ENCODE results near the gene RPS19BP1. TPM values are rescaled to one million over a fixed set of nuclear protein-coding genes. Genes with fewer than 3 reads are reported as not detected.

RPS19BP1 gene
- total RNA-seq, 1 donor from 2014 or later, result 58.7 TPM

DNA sequence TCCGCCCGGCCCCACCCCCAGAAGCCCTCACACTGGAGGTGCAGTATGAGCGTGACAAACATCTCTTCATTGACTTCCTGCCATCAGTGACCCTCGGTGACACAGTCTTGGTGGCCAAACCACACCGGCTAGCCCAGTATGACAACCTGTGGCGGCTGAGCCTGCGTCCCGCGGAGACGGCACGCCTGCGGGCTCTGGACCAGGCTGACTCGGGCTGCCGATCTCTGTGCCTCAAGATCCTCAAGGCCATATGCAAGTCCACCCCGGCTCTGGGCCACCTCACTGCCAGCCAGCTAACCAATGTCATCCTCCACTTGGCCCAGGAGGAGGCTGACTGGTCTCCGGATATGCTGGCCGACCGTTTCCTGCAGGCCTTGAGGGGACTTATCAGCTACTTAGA, 18.8 kb downstream of the RPS19BP1 start:
- H3K36me3 ChIP-seq (ENCODE audit: insufficient read depth, low read length), result peaks cover 23% of the 10 kb centered on the region

GRCh38 chr22:39512026-39512425, 20.5 kb downstream of the RPS19BP1 start:
- no peak for FAIRE-seq
- Histone ChIP-seq H3K27ac (ENCODE audit: low read depth, low read length) (no peak overlapping the region), H3K4me2 (ENCODE audit: low read length) (no peak overlapping the region), H3K4me1 (ENCODE audit: insufficient read depth, low read length) (peaks cover 9% of the 10 kb centered on the region), H3K4me3 (ENCODE audit: insufficient read depth, low read depth, low read length) (no peak overlapping the region), H3K36me3 (ENCODE audit: insufficient read depth, low read length) (peaks cover 29% of the 10 kb centered on the region), H4K20me1 (ENCODE audit: insufficient read depth, low read length) (peaks cover 61% of the 10 kb centered on the region), H3K9me3 (ENCODE audit: insufficient read depth, low read depth, low read length) (no peaks in the 10 kb centered on the region), H3K9ac (ENCODE audit: low read length) (no peak overlapping the region), H2AFZ (ENCODE audit: low read depth, low read length) (no peak overlapping the region), H3K79me2 (ENCODE audit: insufficient read depth, low read length) (peaks cover 64% of the 10 kb centered on the region), H3K27me3 (ENCODE audit: insufficient read depth, low read length) (no peaks in the 10 kb centered on the region)
- no peaks in the 10 kb centered on the region for H3K9me3 Mint-ChIP-seq (ENCODE audit: unreplicated experiment)
- H3K4me1 Mint-ChIP-seq (ENCODE audit: low read depth, unreplicated experiment), result no peaks in the 10 kb centered on the region
- no peak overlapping the region for H3K4me3 Mint-ChIP-seq (ENCODE audit: unreplicated experiment)
- H3K27me3 Mint-ChIP-seq (ENCODE audit: low read depth, unreplicated experiment), result no peaks in the 10 kb centered on the region
- DNase-seq (ENCODE audit: low read depth), result no peak
- peaks cover 19% of the 10 kb centered on the region for H3K36me3 Mint-ChIP-seq (ENCODE audit: low read depth, unreplicated experiment)
- no peak overlapping the region for H3K27ac Mint-ChIP-seq (ENCODE audit: unreplicated experiment)
- TF ChIP-seq EZH2 (IDR thresholded peaks at IDR 0.05; ENCODE audit: insufficient read depth, low read length) (no peak), CTCF (IDR thresholded peaks at IDR 0.05; ENCODE audit: insufficient read depth, low read depth, low read length) (no peak)

More for the DNA sequence above, 18.8 kb downstream of the RPS19BP1 start:
- peaks cover 69% of the 10 kb centered on the region for H3K79me2 ChIP-seq (ENCODE audit: insufficient read depth, low read length)
- Mint-ChIP-seq H3K4me3 (ENCODE audit: unreplicated experiment) (no peak overlapping the region), H3K27ac (ENCODE audit: unreplicated experiment) (no peak overlapping the region), H3K27me3 (ENCODE audit: low read depth, unreplicated experiment) (no peaks in the 10 kb centered on the region), H3K4me1 (ENCODE audit: low read depth, unreplicated experiment) (peaks cover 3% of the 10 kb centered on the region), H3K36me3 (ENCODE audit: low read depth, unreplicated experiment) (peaks cover 19% of the 10 kb centered on the region), H3K9me3 (ENCODE audit: unreplicated experiment) (no peaks in the 10 kb centered on the region)
- H3K4me3 ChIP-seq (ENCODE audit: insufficient read depth, low read depth, low read length), result no peak overlapping the region
- no peak overlapping the region for H3K27ac ChIP-seq (ENCODE audit: low read depth, low read length)
- H2AFZ ChIP-seq (ENCODE audit: low read depth, low read length), result no peak overlapping the region
- FAIRE-seq (no peak), DNase-seq (ENCODE audit: low read depth) (no peak)
- no peaks in the 10 kb centered on the region for H3K27me3 ChIP-seq (ENCODE audit: insufficient read depth, low read length)
- H3K9me3 ChIP-seq (ENCODE audit: insufficient read depth, low read depth, low read length), result no peaks in the 10 kb centered on the region
- H3K4me2 ChIP-seq (ENCODE audit: low read length), result no peak overlapping the region
- TF ChIP-seq EZH2 (IDR thresholded peaks at IDR 0.05; ENCODE audit: insufficient read depth, low read length), result no peak
- no peak for TF ChIP-seq CTCF (IDR thresholded peaks at IDR 0.05; ENCODE audit: insufficient read depth, low read depth, low read length)
- peaks cover 12% of the 10 kb centered on the region for H3K4me1 ChIP-seq (ENCODE audit: insufficient read depth, low read length)
- peaks cover 50% of the 10 kb centered on the region for H4K20me1 ChIP-seq (ENCODE audit: insufficient read depth, low read length)
- no peak overlapping the region for H3K9ac ChIP-seq (ENCODE audit: low read length)

DNA sequence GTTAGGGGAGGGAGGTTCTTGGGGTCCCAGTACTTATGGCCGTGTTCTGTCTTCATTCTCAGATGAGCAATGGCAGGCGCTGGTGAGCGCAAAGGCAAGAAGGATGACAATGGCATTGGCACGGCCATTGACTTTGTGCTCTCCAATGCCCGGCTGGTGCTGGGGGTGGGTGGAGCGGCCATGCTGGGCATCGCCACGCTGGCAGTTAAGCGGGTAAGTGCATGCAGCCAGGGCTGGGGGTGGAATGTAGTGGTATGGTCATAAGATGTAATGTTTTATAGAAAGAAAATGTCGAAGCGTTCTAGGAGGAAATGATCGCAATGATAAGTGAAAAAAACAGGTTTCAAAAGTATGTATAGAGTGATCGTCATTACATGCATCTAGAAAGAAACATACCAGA, 21.3 kb downstream of the RPS19BP1 start:
- no peak overlapping the region for H3K27ac Mint-ChIP-seq (ENCODE audit: unreplicated experiment)
- Histone ChIP-seq H3K4me1 (ENCODE audit: insufficient read depth, low read length) (peaks cover 9% of the 10 kb centered on the region), H4K20me1 (ENCODE audit: insufficient read depth, low read length) (peaks cover 62% of the 10 kb centered on the region), H3K79me2 (ENCODE audit: insufficient read depth, low read length) (peaks cover 66% of the 10 kb centered on the region), H2AFZ (ENCODE audit: low read depth, low read length) (no peak overlapping the region), H3K36me3 (ENCODE audit: insufficient read depth, low read length) (peaks cover 36% of the 10 kb centered on the region), H3K9ac (ENCODE audit: low read length) (no peak overlapping the region), H3K27me3 (ENCODE audit: insufficient read depth, low read length) (no peaks in the 10 kb centered on the region), H3K27ac (ENCODE audit: low read depth, low read length) (no peak overlapping the region), H3K4me3 (ENCODE audit: insufficient read depth, low read depth, low read length) (no peak overlapping the region), H3K9me3 (ENCODE audit: insufficient read depth, low read depth, low read length) (no peaks in the 10 kb centered on the region), H3K4me2 (ENCODE audit: low read length) (no peak overlapping the region)
- H3K36me3 Mint-ChIP-seq (ENCODE audit: low read depth, unreplicated experiment), result peaks cover 21% of the 10 kb centered on the region
- no peaks in the 10 kb centered on the region for H3K9me3 Mint-ChIP-seq (ENCODE audit: unreplicated experiment)
- H3K27me3 Mint-ChIP-seq (ENCODE audit: low read depth, unreplicated experiment), result no peaks in the 10 kb centered on the region
- TF ChIP-seq CTCF (IDR thresholded peaks at IDR 0.05; ENCODE audit: insufficient read depth, low read depth, low read length), result no peak
- no peak overlapping the region for H3K4me3 Mint-ChIP-seq (ENCODE audit: unreplicated experiment)
- H3K4me1 Mint-ChIP-seq (ENCODE audit: low read depth, unreplicated experiment), result no peaks in the 10 kb centered on the region
- DNase-seq (ENCODE audit: low read depth), result no peak
- FAIRE-seq, result no peak

Measured in astrocyte (in vitro differentiated cells and primary cell).